ENCODE measurements around the gene YEATS4. TPM values are rescaled to one million over a fixed set of nuclear protein-coding genes. Genes with fewer than 3 reads are reported as not detected.

The YEATS4 gene
- total RNA-seq, 4 donors from 2014 or later, result 9.3 to 22.0 (median 13.9) TPM

DNA sequence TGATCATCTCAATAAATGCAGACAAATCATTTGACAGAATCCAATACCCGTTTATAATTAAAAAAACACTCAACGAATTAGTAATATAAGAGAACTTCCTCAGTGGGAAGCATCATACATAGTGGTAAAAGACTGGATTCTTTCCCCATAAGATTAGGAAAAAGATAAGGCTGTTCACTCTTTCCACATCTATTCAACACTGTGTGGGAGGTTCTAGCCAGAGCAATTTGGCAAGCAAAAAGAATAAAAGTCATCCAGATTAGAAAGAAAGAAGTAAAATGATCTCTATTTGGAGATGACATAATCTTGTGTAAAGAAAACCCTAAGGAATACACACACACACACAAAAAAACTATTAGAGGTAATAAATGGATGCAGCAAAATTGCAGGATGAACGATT, 38.4 kb downstream of the YEATS4 start:
- TF ChIP-seq, protein P1, sequence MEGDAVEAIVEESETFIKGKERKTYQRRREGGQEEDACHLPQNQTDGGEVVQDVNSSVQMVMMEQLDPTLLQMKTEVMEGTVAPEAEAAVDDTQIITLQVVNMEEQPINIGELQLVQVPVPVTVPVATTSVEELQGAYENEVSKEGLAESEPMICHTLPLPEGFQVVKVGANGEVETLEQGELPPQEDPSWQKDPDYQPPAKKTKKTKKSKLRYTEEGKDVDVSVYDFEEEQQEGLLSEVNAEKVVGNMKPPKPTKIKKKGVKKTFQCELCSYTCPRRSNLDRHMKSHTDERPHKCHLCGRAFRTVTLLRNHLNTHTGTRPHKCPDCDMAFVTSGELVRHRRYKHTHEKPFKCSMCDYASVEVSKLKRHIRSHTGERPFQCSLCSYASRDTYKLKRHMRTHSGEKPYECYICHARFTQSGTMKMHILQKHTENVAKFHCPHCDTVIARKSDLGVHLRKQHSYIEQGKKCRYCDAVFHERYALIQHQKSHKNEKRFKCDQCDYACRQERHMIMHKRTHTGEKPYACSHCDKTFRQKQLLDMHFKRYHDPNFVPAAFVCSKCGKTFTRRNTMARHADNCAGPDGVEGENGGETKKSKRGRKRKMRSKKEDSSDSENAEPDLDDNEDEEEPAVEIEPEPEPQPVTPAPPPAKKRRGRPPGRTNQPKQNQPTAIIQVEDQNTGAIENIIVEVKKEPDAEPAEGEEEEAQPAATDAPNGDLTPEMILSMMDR (IDR thresholded peaks at IDR 0.05; ENCODE audit: low read depth), result no peak

DNA sequence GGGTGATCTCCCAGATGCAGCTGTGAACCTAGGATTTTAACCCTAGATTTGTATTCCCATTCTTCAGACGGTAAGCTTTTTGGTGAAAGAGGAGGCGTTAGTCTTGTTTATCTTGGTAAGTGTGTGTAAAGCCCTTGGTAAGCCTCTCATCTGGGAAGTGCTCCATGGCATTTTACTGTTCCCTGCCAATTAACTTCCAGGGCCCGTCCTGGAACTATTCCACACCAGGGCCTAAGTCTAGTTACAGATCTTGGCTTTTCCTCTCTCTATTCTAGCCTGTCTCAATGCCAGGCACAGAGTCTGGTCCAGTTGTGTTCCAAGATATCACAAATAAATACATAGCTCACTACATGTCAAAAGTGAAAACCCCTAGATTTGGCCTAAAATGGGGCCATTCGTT, 42.4 kb downstream of the YEATS4 start:
- TF ChIP-seq, protein P1 (IDR thresholded peaks at IDR 0.05; ENCODE audit: low read depth), result no peak

DNA sequence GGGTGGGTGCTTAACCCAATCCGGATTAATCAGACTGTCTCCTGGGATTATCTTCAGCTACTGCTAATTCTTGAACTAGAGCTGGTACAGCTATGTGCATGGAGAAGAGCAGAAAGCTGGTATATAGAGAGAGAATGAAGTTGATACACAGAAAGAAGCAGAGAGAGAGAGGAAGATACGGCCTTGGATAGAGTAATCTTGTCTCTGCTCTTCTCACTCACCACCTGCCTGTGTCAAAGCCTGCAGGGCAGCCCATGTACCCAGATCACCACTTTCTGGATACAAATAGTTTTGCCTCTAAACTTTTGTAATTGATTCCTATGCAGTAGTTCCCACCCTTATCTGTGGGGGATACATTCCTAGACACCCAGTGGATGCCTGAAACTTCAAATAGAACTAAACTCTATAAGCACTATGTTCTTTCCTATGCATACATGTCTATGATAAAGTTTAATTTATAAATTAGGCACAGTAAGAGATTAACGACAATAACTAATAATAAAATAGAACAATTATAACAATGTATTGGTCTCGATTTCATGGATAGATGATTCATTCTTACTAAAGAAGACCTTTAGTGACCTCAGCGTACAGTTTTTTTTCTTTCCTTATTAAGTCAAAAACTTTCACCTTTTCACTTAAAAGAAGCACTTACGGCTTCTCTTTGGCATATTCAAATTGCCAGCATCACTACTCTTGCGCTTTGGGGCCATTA, 45.5 kb downstream of the YEATS4 start:
- TF ChIP-seq, protein P1 (IDR thresholded peaks at IDR 0.05; ENCODE audit: low read depth), result no peak

- TF ChIP-seq, protein P1 (IDR thresholded peaks at IDR 0.05; ENCODE audit: low read depth), result no peak
These were observed 46.0 kb downstream of the YEATS4 start for GRCh38 chr12:69405566-69405865.

GRCh38 chr12:69406217-69406616, 46.7 kb downstream of the YEATS4 start:
- TF ChIP-seq, protein P1 (IDR thresholded peaks at IDR 0.05; ENCODE audit: low read depth), result no peak

DNA sequence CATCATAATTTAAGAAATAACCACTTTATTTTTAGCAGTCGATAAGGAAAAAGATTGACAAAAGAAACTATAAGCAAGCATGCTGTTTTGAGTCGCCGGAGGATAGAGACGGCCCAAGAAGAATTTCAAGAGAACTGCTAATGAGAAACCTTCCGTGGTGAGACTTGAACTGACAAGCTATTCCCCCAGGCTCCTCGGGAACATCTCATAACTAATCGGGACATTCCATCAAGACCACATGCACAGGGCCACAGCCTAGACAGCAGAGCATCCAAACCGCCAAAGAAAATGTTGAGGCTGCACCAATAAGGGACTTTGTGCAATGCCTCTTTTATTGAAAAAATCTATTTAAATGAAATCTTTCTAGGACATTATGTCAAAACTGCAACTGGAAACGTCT, 51.0 kb downstream of the YEATS4 start:
- TF ChIP-seq, protein P1 (IDR thresholded peaks at IDR 0.05; ENCODE audit: low read depth), result no peak

DNA sequence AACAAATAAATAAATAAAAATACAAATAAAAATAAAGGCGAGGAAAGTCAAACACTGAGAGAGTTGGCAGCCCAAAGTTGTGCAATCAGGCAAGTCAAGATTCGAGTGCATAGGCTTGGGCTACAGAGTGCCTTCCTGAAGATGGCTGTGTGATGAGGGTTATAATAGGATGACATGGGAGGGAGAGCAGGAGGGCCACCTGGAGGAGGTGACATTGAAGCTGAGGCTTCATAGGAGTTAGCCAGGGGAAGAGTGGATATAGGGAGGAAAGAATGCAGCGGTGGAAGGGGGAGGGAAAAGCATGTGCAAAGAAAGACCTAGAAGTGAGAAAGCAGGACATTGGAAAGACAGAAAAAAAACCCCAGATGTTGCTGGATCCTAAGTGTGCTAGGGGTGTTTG, 53.1 kb downstream of the YEATS4 start:
- TF ChIP-seq, protein P1 (IDR thresholded peaks at IDR 0.05; ENCODE audit: low read depth), result no peak
